HCT116 (cell line): ENCODE measurements around the gene FHDC1. TPM values are rescaled to one million over a fixed set of nuclear protein-coding genes. Genes with fewer than 3 reads are reported as not detected.

Source experiments
- ATAC-seq: fragments of 200-7000 bp; cut with Tn5 transposase; 2 replicates; pipeline ENCODE4 v1.9.1; 2020; ENCODE audit warnings: mild to moderate bottlenecking, moderate library complexity
- BruUV-seq: library from RNA; stranded (reverse); fragments of 400-500 nt; replicated peaks from 2 replicates; lab custom pipeline; 2021; lab: Mats Ljungman, UMichigan
- CTCF ChIA-PET: fragments of 300-600 bp; sonication (Branson Sonifier 250); formaldehyde crosslinking; loops from one replicate; lab custom pipeline; 2021; ENCODE audit warnings: antibody characterized with exemption; lab: Charles Lee
- POLR2A ChIA-PET: fragments of 300-600, 350-600 bp; sonication (Branson Sonifier 250); formaldehyde crosslinking; loops from one replicate; lab custom pipeline; 2021; ENCODE audit warnings: antibody characterized with exemption; lab: Charles Lee
- RAD21 ChIA-PET, 2 experiments: fragments of 300-600 bp; sonication (Branson Sonifier 250); formaldehyde crosslinking; loops; one replicate each; lab custom pipeline; 2023; ENCODE audit warnings: low total read pairs in 2 of 2; ENCODE audit not compliant: uncharacterized antibody in 2 of 2, unreplicated experiment in 2 of 2, low non-redundant PET in 1 of 2; lab: Charles Lee
- DNase-seq: peaks from one replicate; pipeline ENCODE4 v3.0.0-alpha.2; 2010; ENCODE audit warnings: low read depth, low spot score
- H2AFZ ChIP-seq: fragments of 200-600 bp; shearing (Covaris generic), sonication (generic); 2 replicates; pipeline ENCODE4 v1.6.1; 2017; ENCODE audit warnings: low read depth, mixed run types, mixed read lengths, antibody characterized with exemption, low read length; ENCODE audit not compliant: poor library complexity, severe bottlenecking
- H3K27ac ChIP-seq: 2 replicates; pipeline ENCODE4 v1.5.1; 2012; ENCODE audit warnings: low read depth, low read length
- H3K27me3 ChIP-seq: fragments of 200-600 bp; sonication (generic); 2 replicates; pipeline ENCODE4 v1.6.1; 2016; ENCODE audit warnings: mixed run types, low read length, mixed read lengths; ENCODE audit not compliant: insufficient read depth
- H3K36me3 ChIP-seq, 2 experiments: fragments of 200-500 bp in 1 of 2; fragments of 200-600 bp in 1 of 2; sonication (Bioruptor generic) in 1 of 2; sonication (generic) in 1 of 2; 2 replicates each; pipeline versions ENCODE4 v1.5.1 to v1.6.1; 2014 to 2016; ENCODE audit warnings: low read length in 2 of 2, inconsistent platforms in 1 of 2, mixed read lengths in 1 of 2, mixed run types in 1 of 2; ENCODE audit not compliant: insufficient read depth in 2 of 2, control insufficient read depth in 1 of 2
- H3K4me1 ChIP-seq, 2 experiments: fragments of 200-600 bp in 1 of 2; sonication (generic) in 1 of 2; 2 replicates each; pipeline versions ENCODE4 v1.5.1 to v1.6.1; 2012 to 2017; ENCODE audit warnings: low read length in 2 of 2, inconsistent platforms in 1 of 2, mild to moderate bottlenecking in 1 of 2, mixed read lengths in 1 of 2, mixed run types in 1 of 2, moderate library complexity in 1 of 2; ENCODE audit not compliant: insufficient read depth in 2 of 2, control insufficient read depth in 1 of 2
- H3K4me2 ChIP-seq: fragments of 200-600 bp; sonication (generic); 2 replicates; pipeline ENCODE4 v1.6.1; 2017; ENCODE audit warnings: mixed run types, low read length, mixed read lengths
- H3K4me3 ChIP-seq, 2 experiments: fragments of 200-600 bp in 1 of 2; sonication (generic) in 1 of 2; replicated peaks in 1 of 2; 2 replicates each; pipeline ENCODE4 v1.5.1; 2011 to 2016; ENCODE audit warnings: low read length in 2 of 2, control low read depth in 1 of 2, low read depth in 1 of 2, mild to moderate bottlenecking in 1 of 2, mixed read lengths in 1 of 2, mixed run types in 1 of 2
- H3K79me2 ChIP-seq: fragments of 200-600 bp; sonication (generic); 2 replicates; pipeline ENCODE4 v1.6.1; 2017; ENCODE audit warnings: mild to moderate bottlenecking, mixed run types, low read length, moderate library complexity, mixed read lengths; ENCODE audit not compliant: insufficient read depth
- H3K9ac ChIP-seq: fragments of 200-600 bp; sonication (generic); 2 replicates; pipeline ENCODE4 v1.6.1; 2016; ENCODE audit warnings: low read length, mixed read lengths
- H3K9me2 ChIP-seq: fragments of 200-600 bp; sonication (generic), shearing (Covaris generic); 2 replicates; pipeline ENCODE4 v1.6.1; 2017; ENCODE audit warnings: mixed run types, mild to moderate bottlenecking, moderate library complexity; ENCODE audit not compliant: insufficient read depth
- H3K9me3 ChIP-seq, 2 experiments: fragments of 200-500 bp in 1 of 2; fragments of 200-600 bp in 1 of 2; sonication (Bioruptor generic) in 1 of 2; sonication (generic) in 1 of 2; 2 replicates each; pipeline ENCODE4 v1.6.1; 2014 to 2017; ENCODE audit warnings: low read length in 2 of 2, mixed read lengths in 2 of 2, inconsistent platforms in 1 of 2, low read depth in 1 of 2, mild to moderate bottlenecking in 1 of 2, mixed run types in 1 of 2, moderate library complexity in 1 of 2; ENCODE audit not compliant: control insufficient read depth in 1 of 2, insufficient read depth in 1 of 2
- H4K20me1 ChIP-seq: fragments of 200-600 bp; sonication (generic), shearing (Covaris generic); 2 replicates; pipeline ENCODE4 v1.6.1; 2017; ENCODE audit warnings: mixed run types, mild to moderate bottlenecking, moderate library complexity; ENCODE audit not compliant: insufficient read depth
- ATF3 ChIP-seq: IDR thresholded peaks from 2 replicates; pipeline ENCODE4 v1.6.1; 2012
- CBX3 ChIP-seq: IDR thresholded peaks from 2 replicates; pipeline ENCODE4 v1.6.1; 2012; ENCODE audit warnings: low read depth
- CEBPB ChIP-seq: IDR thresholded peaks from 2 replicates; pipeline ENCODE4 v1.6.1; 2012; ENCODE audit warnings: low read depth
- CTCF ChIP-seq, 3 experiments: fragments of 200-600 bp in 1 of 3; sonication (generic) in 1 of 3; IDR thresholded peaks in 2 of 3; conservative IDR thresholded peaks in 1 of 3; 2 replicates each; pipeline ENCODE4 v1.5.1; 2012 to 2017; ENCODE audit warnings: low read depth in 2 of 3, low read length in 2 of 3, antibody characterized with exemption in 1 of 3, borderline replicate concordance in 1 of 3, control low read depth in 1 of 3, mild to moderate bottlenecking in 1 of 3, mixed read lengths in 1 of 3, mixed run types in 1 of 3, moderate library complexity in 1 of 3; ENCODE audit not compliant: insufficient read depth in 1 of 3
- EGR1 ChIP-seq: IDR thresholded peaks from 2 replicates; pipeline ENCODE4 v1.6.1; 2012; ENCODE audit warnings: low read depth
- ELF1 ChIP-seq: IDR thresholded peaks from 2 replicates; pipeline ENCODE4 v1.6.1; 2012; ENCODE audit warnings: low read depth, borderline replicate concordance
- EZH2phosphoT487 ChIP-seq: fragments of 200-600 bp; IDR thresholded peaks from 2 replicates; pipeline ENCODE4 v1.6.1; 2018; ENCODE audit warnings: antibody characterized with exemption, borderline replicate concordance
- FOSL1 ChIP-seq: IDR thresholded peaks from 2 replicates; pipeline ENCODE4 v1.6.1; 2012; ENCODE audit warnings: low read depth
- JUND ChIP-seq: IDR thresholded peaks from 2 replicates; pipeline ENCODE4 v1.6.1; 2012
- MAX ChIP-seq: IDR thresholded peaks from 2 replicates; pipeline ENCODE4 v1.6.1; 2012
- POLR2A ChIP-seq: IDR thresholded peaks from 2 replicates; pipeline ENCODE4 v1.7.0; 2011; ENCODE audit warnings: borderline replicate concordance; ENCODE audit not compliant: insufficient read depth, insufficient read length; ENCODE audit errors: extremely low read depth
- POLR2AphosphoS5 ChIP-seq: IDR thresholded peaks from 2 replicates; pipeline ENCODE4 v1.6.1; 2011; ENCODE audit warnings: mild to moderate bottlenecking, low read depth, low read length, moderate library complexity
- RAD21 ChIP-seq: IDR thresholded peaks from 2 replicates; pipeline ENCODE4 v1.6.1; 2012; ENCODE audit warnings: low read depth, mild to moderate bottlenecking
- SP1 ChIP-seq: IDR thresholded peaks from 2 replicates; pipeline ENCODE4 v1.6.1; 2012; ENCODE audit warnings: low read depth
- SRF ChIP-seq: IDR thresholded peaks from 2 replicates; pipeline ENCODE4 v1.6.1; 2012; ENCODE audit warnings: low read depth
- TCF7L2 ChIP-seq: IDR thresholded peaks from 2 replicates; pipeline ENCODE4 v1.7.0; 2011; ENCODE audit warnings: borderline replicate concordance, inconsistent platforms; ENCODE audit not compliant: insufficient read depth, insufficient read length; ENCODE audit errors: extremely low read depth
- YY1 ChIP-seq: IDR thresholded peaks from 2 replicates; pipeline ENCODE4 v1.6.1; 2011; ENCODE audit warnings: low read length, low read depth, moderate library complexity, mild to moderate bottlenecking; ENCODE audit not compliant: insufficient replicate concordance; ENCODE audit errors: extremely low read depth
- ZBTB33 ChIP-seq: IDR thresholded peaks from 2 replicates; pipeline ENCODE4 v1.6.1; 2011; ENCODE audit warnings: mild to moderate bottlenecking, low read length, moderate library complexity; ENCODE audit not compliant: insufficient replicate concordance; ENCODE audit errors: extremely low read depth
- ZFX ChIP-seq: fragments of 450-650 bp; IDR thresholded peaks from 2 replicates; pipeline ENCODE4 v1.6.1; 2017
- ZNF274 ChIP-seq: fragments of 200-500 bp; sonication (Bioruptor generic); IDR thresholded peaks from 2 replicates; pipeline ENCODE4 v1.6.1; 2014; ENCODE audit warnings: mild to moderate bottlenecking, low read depth, low read length, inconsistent platforms
- intact Hi-C: fragments of 100-400 bp; cut with micrococcal nuclease; formaldehyde crosslinking; loops from 2 replicates; pipeline ENCODE4 v1.10.0; 2022
- total RNA-seq: library from RNA; stranded (reverse); gene quantifications from one replicate; pipeline ENCODE4 v1.2.1, GENCODE V29; 2021; ENCODE audit not compliant: unreplicated experiment

FHDC1 gene
- total RNA-seq, 1 experiment from 2014 or later = 1.8 TPM

GRCh38 chr4:153016592-153016991 is 80.5 kb downstream of the FHDC1 start:
- Histone ChIP-seq H3K79me2 (no peaks in the 10 kb centered on the region), H3K4me3 (no peak overlapping the region)
- CTCF ChIA-PET = no interaction called here
- TF ChIP-seq FOSL1 (no peak), CBX3 (no peak), CTCF (IDR thresholded peaks at IDR 0.05 in 2 of 3, conservative IDR thresholded peaks at IDR 0.05 in 1 of 3; ENCODE audit: borderline replicate concordance in 1 of 3, insufficient read depth in 1 of 3, low read depth in 2 of 3, low read length in 2 of 3) (no peak), ATF3 (no peak), TCF7L2 (no peak), RAD21 (no peak), POLR2A (no peak), ZFX (no peak), ZNF274 (no peak), ZBTB33 (no peak), EGR1 (no peak), JUND (no peak), MAX (no peak), ELF1 (no peak), YY1 (no peak), EZH2phosphoT487 (no peak), SRF (no peak), SP1 (no peak), POLR2AphosphoS5 (no peak), CEBPB (no peak)
- TF ChIP-seq, all 23 proteins: peak for 0
- Histone ChIP-seq H3K9me2 (no peaks in the 10 kb centered on the region), H3K9ac (no peak overlapping the region), H3K27ac (no peak overlapping the region), H4K20me1 (no peaks in the 10 kb centered on the region), H2AFZ (no peak overlapping the region), H3K36me3 (no peaks in the 10 kb centered on the region), H3K27me3 (no peaks in the 10 kb centered on the region), H3K4me2 (no peak overlapping the region), H3K9me3 (no peaks in the 10 kb centered on the region), H3K4me1 (no peaks in the 10 kb centered on the region)
- DNase-seq = no peak
- ChIA-PET POLR2A (no interaction called here), RAD21 (no interaction called here)
- intact Hi-C loops = no loop called here
- BruUV-seq = no TSS peak
- no peak for ATAC-seq
